Measurements from ENCODE around the gene TEPSIN. TPM values are rescaled to one million over a fixed set of nuclear protein-coding genes. Genes with fewer than 3 reads are reported as not detected.

Gene TEPSIN
- total RNA-seq, 2 experiments from 2014 or later, result 55.0 to 55.4 TPM

GRCh38 chr17:81235822-81236740 lies 2.8 kb downstream of the TEPSIN start:
- Mint-ChIP-seq H3K27me3 (no peaks in the 10 kb centered on the region), H3K4me1 (peaks cover 29% of the 10 kb centered on the region), H3K27ac (no peak overlapping the region), H3K36me3 (ENCODE audit: low read depth) (peaks cover 8% of the 10 kb centered on the region), H3K4me3 (no peak overlapping the region), H3K9me3 (no peaks in the 10 kb centered on the region)
- ChIA-PET POLR2A (interaction anchor here (2.9 kb wide), 1 partner anchor 9 kb away, joined by 7 read pairs; no protein-coding TSS in a partner anchor), CTCF (no interaction called here)
- DNase-seq, result no peak

- no peak overlapping the region for H3K4me3 Mint-ChIP-seq
- CTCF ChIA-PET, result no interaction called here
- H3K36me3 Mint-ChIP-seq (ENCODE audit: low read depth), result peaks cover 14% of the 10 kb centered on the region
- no peak overlapping the region for H3K27ac Mint-ChIP-seq
- no peak for DNase-seq
- no peaks in the 10 kb centered on the region for H3K9me3 Mint-ChIP-seq
- POLR2A ChIA-PET, result interaction anchor here (1.4 to 2.9 kb wide), 2 partner anchors 9 to 274 kb away, joined by 3 to 7 read pairs; no protein-coding TSS in a partner anchor
- H3K4me1 Mint-ChIP-seq, result peaks cover 21% of the 10 kb centered on the region
- H3K27me3 Mint-ChIP-seq, result no peaks in the 10 kb centered on the region
Observed at GRCh38 chr17:81234940-81235821, 3.7 kb downstream of the TEPSIN start.

GRCh38 chr17:81234506-81234855 lies 4.4 kb downstream of the TEPSIN start:
- Mint-ChIP-seq H3K4me1 (peaks cover 21% of the 10 kb centered on the region), H3K4me3 (no peak overlapping the region), H3K36me3 (ENCODE audit: low read depth) (peaks cover 21% of the 10 kb centered on the region), H3K27ac (no peak overlapping the region), H3K27me3 (no peaks in the 10 kb centered on the region), H3K9me3 (no peaks in the 10 kb centered on the region)
- POLR2A ChIA-PET, result interaction anchor here (1.4 kb wide), 1 partner anchor 275 kb away, joined by 3 read pairs; no protein-coding TSS in a partner anchor
- no peak for DNase-seq
- CTCF ChIA-PET, result no interaction called here

- ChIA-PET CTCF (no interaction called here), POLR2A (interaction anchor here (1.4 kb wide), 1 partner anchor 275 kb away, joined by 3 read pairs; no protein-coding TSS in a partner anchor)
- peaks cover 21% of the 10 kb centered on the region for H3K36me3 Mint-ChIP-seq (ENCODE audit: low read depth)
- no peaks in the 10 kb centered on the region for H3K27me3 Mint-ChIP-seq
- DNase-seq, result no peak
- H3K4me3 Mint-ChIP-seq, result no peak overlapping the region
- no peak overlapping the region for H3K27ac Mint-ChIP-seq
- H3K4me1 Mint-ChIP-seq, result peaks cover 21% of the 10 kb centered on the region
- no peaks in the 10 kb centered on the region for H3K9me3 Mint-ChIP-seq
Observed at GRCh38 chr17:81233811-81234505, 4.9 kb downstream of the TEPSIN start.

- H3K36me3 Mint-ChIP-seq (ENCODE audit: low read depth), result peaks cover 23% of the 10 kb centered on the region
- H3K4me3 Mint-ChIP-seq, result no peak overlapping the region
- POLR2A ChIA-PET, result no interaction called here
- no peaks in the 10 kb centered on the region for H3K9me3 Mint-ChIP-seq
- no peak overlapping the region for H3K27ac Mint-ChIP-seq
- CTCF ChIA-PET, result no interaction called here
- no peaks in the 10 kb centered on the region for H3K27me3 Mint-ChIP-seq
- DNase-seq, result no peak
- peaks cover 21% of the 10 kb centered on the region for H3K4me1 Mint-ChIP-seq
Observed at GRCh38 chr17:81233316-81233715, 5.5 kb downstream of the TEPSIN start.

GRCh38 chr17:81232616-81233241 lies 6.1 kb downstream of the TEPSIN start:
- ChIA-PET CTCF (no interaction called here), POLR2A (no interaction called here)
- Mint-ChIP-seq H3K27ac (no peak overlapping the region), H3K27me3 (no peaks in the 10 kb centered on the region), H3K4me1 (peaks cover 20% of the 10 kb centered on the region), H3K4me3 (no peak overlapping the region), H3K9me3 (no peaks in the 10 kb centered on the region), H3K36me3 (ENCODE audit: low read depth) (peaks cover 29% of the 10 kb centered on the region)
- DNase-seq, result no peak

GRCh38 chr17:81231766-81232581 lies 6.9 kb downstream of the TEPSIN start:
- peaks cover 32% of the 10 kb centered on the region for H3K36me3 Mint-ChIP-seq (ENCODE audit: low read depth)
- no peak overlapping the region for H3K4me3 Mint-ChIP-seq
- no peaks in the 10 kb centered on the region for H3K27me3 Mint-ChIP-seq
- H3K4me1 Mint-ChIP-seq, result peaks cover 15% of the 10 kb centered on the region
- no peaks in the 10 kb centered on the region for H3K9me3 Mint-ChIP-seq
- ChIA-PET CTCF (no interaction called here), POLR2A (no interaction called here)
- H3K27ac Mint-ChIP-seq, result no peak overlapping the region
- no peak for DNase-seq

GRCh38 chr17:81231121-81231645 lies 7.7 kb downstream of the TEPSIN start:
- Mint-ChIP-seq H3K4me3 (no peak overlapping the region), H3K4me1 (peaks cover 14% of the 10 kb centered on the region), H3K27me3 (no peaks in the 10 kb centered on the region), H3K9me3 (peaks cover 3% of the 10 kb centered on the region), H3K27ac (no peak overlapping the region), H3K36me3 (ENCODE audit: low read depth) (peaks cover 32% of the 10 kb centered on the region)
- POLR2A ChIA-PET, result no interaction called here
- no peak for DNase-seq
- CTCF ChIA-PET, result no interaction called here

GRCh38 chr17:81230043-81230820 lies 8.6 kb downstream of the TEPSIN start:
- Mint-ChIP-seq H3K9me3 (peaks cover 3% of the 10 kb centered on the region), H3K4me1 (peaks cover 13% of the 10 kb centered on the region), H3K4me3 (no peak overlapping the region), H3K27ac (no peak overlapping the region), H3K36me3 (ENCODE audit: low read depth) (peaks cover 32% of the 10 kb centered on the region), H3K27me3 (no peaks in the 10 kb centered on the region)
- ChIA-PET POLR2A (interaction anchor here (0.5 to 1.4 kb wide), 2 partner anchors 9 to 271 kb away, joined by 3 to 8 read pairs; partner anchors contain the start of genes NDUFAF8 and TEPSIN), CTCF (no interaction called here)
- DNase-seq, result no peak

- H3K36me3 Mint-ChIP-seq (ENCODE audit: low read depth), result peaks cover 27% of the 10 kb centered on the region
- H3K27ac Mint-ChIP-seq, result no peak overlapping the region
- no peak overlapping the region for H3K4me3 Mint-ChIP-seq
- POLR2A ChIA-PET, result interaction anchor here (1.4 kb wide), 1 partner anchor 9 kb away, joined by 8 read pairs; the partner anchor contains the start of genes NDUFAF8 and TEPSIN
- H3K9me3 Mint-ChIP-seq, result peaks cover 3% of the 10 kb centered on the region
- H3K4me1 Mint-ChIP-seq, result peaks cover 9% of the 10 kb centered on the region
- no peaks in the 10 kb centered on the region for H3K27me3 Mint-ChIP-seq
- DNase-seq, result no peak
- CTCF ChIA-PET, result no interaction called here
Observed at GRCh38 chr17:81229666-81229920, 9.3 kb downstream of the TEPSIN start.

- H3K27me3 Mint-ChIP-seq, result no peaks in the 10 kb centered on the region
- H3K4me1 Mint-ChIP-seq, result peaks cover 9% of the 10 kb centered on the region
- no peak overlapping the region for H3K4me3 Mint-ChIP-seq
- ChIA-PET CTCF (no interaction called here), POLR2A (interaction anchor here (0.7 to 1.4 kb wide), 3 partner anchors 10 to 13 kb away, joined by 3 to 8 read pairs (median 3); partner anchors contain the start of genes NDUFAF8 and TEPSIN)
- H3K27ac Mint-ChIP-seq, result no peak overlapping the region
- DNase-seq, result no peak
- H3K36me3 Mint-ChIP-seq (ENCODE audit: low read depth), result peaks cover 25% of the 10 kb centered on the region
- H3K9me3 Mint-ChIP-seq, result peaks cover 3% of the 10 kb centered on the region
Observed at GRCh38 chr17:81228834-81229665, 9.8 kb downstream of the TEPSIN start.

Measured in activated CD4-positive, alpha-beta memory T cell treated with anti-CD3 and anti-CD28 coated beads, Interleukin-2, amount 10 ng/mL, durations not matched to agents 7 days and 5 days (primary cell).